ENCODE measurements around the gene MYOM3.

- TF ChIP-seq, protein P1, sequence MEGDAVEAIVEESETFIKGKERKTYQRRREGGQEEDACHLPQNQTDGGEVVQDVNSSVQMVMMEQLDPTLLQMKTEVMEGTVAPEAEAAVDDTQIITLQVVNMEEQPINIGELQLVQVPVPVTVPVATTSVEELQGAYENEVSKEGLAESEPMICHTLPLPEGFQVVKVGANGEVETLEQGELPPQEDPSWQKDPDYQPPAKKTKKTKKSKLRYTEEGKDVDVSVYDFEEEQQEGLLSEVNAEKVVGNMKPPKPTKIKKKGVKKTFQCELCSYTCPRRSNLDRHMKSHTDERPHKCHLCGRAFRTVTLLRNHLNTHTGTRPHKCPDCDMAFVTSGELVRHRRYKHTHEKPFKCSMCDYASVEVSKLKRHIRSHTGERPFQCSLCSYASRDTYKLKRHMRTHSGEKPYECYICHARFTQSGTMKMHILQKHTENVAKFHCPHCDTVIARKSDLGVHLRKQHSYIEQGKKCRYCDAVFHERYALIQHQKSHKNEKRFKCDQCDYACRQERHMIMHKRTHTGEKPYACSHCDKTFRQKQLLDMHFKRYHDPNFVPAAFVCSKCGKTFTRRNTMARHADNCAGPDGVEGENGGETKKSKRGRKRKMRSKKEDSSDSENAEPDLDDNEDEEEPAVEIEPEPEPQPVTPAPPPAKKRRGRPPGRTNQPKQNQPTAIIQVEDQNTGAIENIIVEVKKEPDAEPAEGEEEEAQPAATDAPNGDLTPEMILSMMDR (IDR thresholded peaks at IDR 0.05; ENCODE audit: poor library complexity), result no peak
- TF ChIP-seq EZH2phosphoT487 (IDR thresholded peaks at IDR 0.05; ENCODE audit: low read depth, severe bottlenecking, unreplicated experiment), result no peak
- TF ChIP-seq EZH2 (IDR thresholded peaks at IDR 0.05; ENCODE audit: borderline replicate concordance), result no peak
Measured at GRCh38 chr1:24103408-24103807, 8.5 kb downstream of the MYOM3 start.
